Spleen (tissue), 7 donors: ENCODE data around the gene TYW1B.
"Not testable (repeated sequence)": the region's sequence is repeated elsewhere in the genome, so short reads cannot be mapped to it uniquely, and the experiment has no call there.

ENCODE experiments used
- POLR2A ChIP-seq, 3 donors: fragments of 450-650 bp; IDR thresholded peaks; one replicate each; pipeline ENCODE4 v1.5.1; 2017; ENCODE audit warnings: antibody characterized with exemption in 3 of 3, mild to moderate bottlenecking in 1 of 3
- POLR2AphosphoS5 ChIP-seq, 3 donors: sonication (generic); formaldehyde crosslinking; IDR thresholded peaks; one replicate each; pipeline ENCODE4 v1.5.1; 2017; ENCODE audit warnings: antibody characterized with exemption in 3 of 3
- TF ChIP-seq, protein P1 (sequence below), 11 experiments: fragments of 200-600 bp in 7 of 11; fragments of 450-650 bp in 4 of 11; sonication (generic) in 4 of 11; IDR thresholded peaks in 8 of 11; conservative IDR thresholded peaks in 3 of 11; 1 replicate in 7 of 11; 2 replicates in 4 of 11; pipeline versions ENCODE4 v1.4.0 to v1.8.0; 2016 to 2021; ENCODE audit warnings: antibody characterized with exemption in 11 of 11, inconsistent platforms in 4 of 11, mild to moderate bottlenecking in 1 of 11
- donor health status: DM: no; HTN: no; CAD: no; lungs with moderate emphysema.
- donor health status: DM: no; HTN: no; CAD: no.
- donor health status: DM: no; HTN: no; CAD: no.

DNA sequence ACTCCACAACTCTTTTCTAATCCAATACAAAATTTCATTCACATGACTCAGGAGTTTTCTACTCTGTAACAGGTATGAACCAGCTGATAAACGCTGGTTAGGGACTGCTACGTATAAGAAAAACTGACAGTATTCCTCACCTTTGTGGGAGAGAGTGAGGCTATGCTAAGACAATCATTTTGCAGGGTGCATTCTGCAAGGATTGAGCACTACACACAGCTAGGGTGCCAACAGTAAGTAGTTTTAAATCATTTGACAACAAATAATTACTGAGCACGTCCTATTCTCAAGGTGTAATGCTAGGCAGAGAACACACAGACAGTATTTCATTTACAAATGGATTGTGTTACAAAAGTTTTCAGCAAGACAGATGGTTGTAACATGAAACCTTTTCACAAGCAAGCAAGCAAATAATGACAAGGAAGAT is 206.2 kb downstream of the TYW1B start:
- TF ChIP-seq, protein P1, sequence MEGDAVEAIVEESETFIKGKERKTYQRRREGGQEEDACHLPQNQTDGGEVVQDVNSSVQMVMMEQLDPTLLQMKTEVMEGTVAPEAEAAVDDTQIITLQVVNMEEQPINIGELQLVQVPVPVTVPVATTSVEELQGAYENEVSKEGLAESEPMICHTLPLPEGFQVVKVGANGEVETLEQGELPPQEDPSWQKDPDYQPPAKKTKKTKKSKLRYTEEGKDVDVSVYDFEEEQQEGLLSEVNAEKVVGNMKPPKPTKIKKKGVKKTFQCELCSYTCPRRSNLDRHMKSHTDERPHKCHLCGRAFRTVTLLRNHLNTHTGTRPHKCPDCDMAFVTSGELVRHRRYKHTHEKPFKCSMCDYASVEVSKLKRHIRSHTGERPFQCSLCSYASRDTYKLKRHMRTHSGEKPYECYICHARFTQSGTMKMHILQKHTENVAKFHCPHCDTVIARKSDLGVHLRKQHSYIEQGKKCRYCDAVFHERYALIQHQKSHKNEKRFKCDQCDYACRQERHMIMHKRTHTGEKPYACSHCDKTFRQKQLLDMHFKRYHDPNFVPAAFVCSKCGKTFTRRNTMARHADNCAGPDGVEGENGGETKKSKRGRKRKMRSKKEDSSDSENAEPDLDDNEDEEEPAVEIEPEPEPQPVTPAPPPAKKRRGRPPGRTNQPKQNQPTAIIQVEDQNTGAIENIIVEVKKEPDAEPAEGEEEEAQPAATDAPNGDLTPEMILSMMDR (IDR thresholded peaks at IDR 0.05 in 8 of 11, conservative IDR thresholded peaks at IDR 0.05 in 3 of 11) = not testable (repeated sequence)
- not testable (repeated sequence) for TF ChIP-seq POLR2AphosphoS5, POLR2A (IDR thresholded peaks at IDR 0.05)
